AG04450 (cell line): ENCODE data around the gene ST3GAL3. TPM values are rescaled to one million over a fixed set of nuclear protein-coding genes. Genes with fewer than 3 reads are reported as not detected.

Experiments
- CTCF ChIA-PET: fragments of 300-600, 350-600 bp; formaldehyde crosslinking; extraction: SDS; loops from one replicate; lab custom pipeline; 2022; ENCODE audit warnings: antibody characterized with exemption, inconsistent platforms; lab: Charles Lee
- POLR2A ChIA-PET: fragments of 350-600 bp; formaldehyde crosslinking; extraction: SDS; loops from one replicate; lab custom pipeline; 2021; ENCODE audit warnings: antibody characterized with exemption, inconsistent platforms; lab: Yijun Ruan, JAX
- DNase-seq: peaks from one replicate; pipeline ENCODE4 v3.0.0-alpha.2; 2011; ENCODE audit warnings: low read depth, low spot score
- H3K27ac ChIP-seq: one replicate; pipeline ENCODE4 v1.5.1; 2012; ENCODE audit warnings: low read depth, low read length, control low read depth
- H3K27me3 ChIP-seq: one replicate; pipeline ENCODE4 v1.6.0; 2012; ENCODE audit warnings: low read length; ENCODE audit not compliant: control insufficient read depth, insufficient read depth
- H3K4me3 ChIP-seq: 2 replicates; pipeline ENCODE4 v1.5.1; 2011; ENCODE audit warnings: mild to moderate bottlenecking, low read depth, low read length, control low read depth
- H3K9me3 ChIP-seq: 2 replicates; pipeline ENCODE4 v1.5.1; 2012; ENCODE audit warnings: low read length; ENCODE audit not compliant: control insufficient read depth, insufficient read depth
- CTCF ChIP-seq: IDR thresholded peaks from 2 replicates; pipeline ENCODE4 v1.5.1; 2011; ENCODE audit warnings: low read depth, low read length, control low read depth, inconsistent platforms
- polyA plus RNA-seq: library from polyadenylated mRNA; depleted of rRNA; stranded (reverse); fragments of >200 nt; gene quantifications from 2 replicates; pipeline ENCODE4 v1.2.3, GENCODE V29; 2011

The ST3GAL3 gene
- polyA plus RNA-seq, 1 experiment = 11.5 TPM

GRCh38 chr1:43834280-43835081, 127.1 kb downstream of the ST3GAL3 start:
- TF ChIP-seq CTCF = no peak
- no peaks in the 10 kb centered on the region for H3K9me3 ChIP-seq
- ChIA-PET POLR2A (no interaction called here), CTCF (no interaction called here)
- no peak overlapping the region for H3K4me3 ChIP-seq
- H3K27me3 ChIP-seq = no peaks in the 10 kb centered on the region
- no peak for DNase-seq
- H3K27ac ChIP-seq = no peak overlapping the region

- Histone ChIP-seq H3K27me3 (no peaks in the 10 kb centered on the region), H3K4me3 (no peak overlapping the region), H3K9me3 (no peaks in the 10 kb centered on the region), H3K27ac (no peak overlapping the region)
- DNase-seq = peak; percentile 48
- POLR2A ChIA-PET = no interaction called here
- TF ChIP-seq CTCF = no peak
- CTCF ChIA-PET = interaction anchor here (1.1 kb wide), 1 partner anchor 21 kb away, joined by 5 read pairs; no protein-coding TSS in a partner anchor
These were observed 128.0 kb downstream of the ST3GAL3 start for GRCh38 chr1:43835082-43836021.

GRCh38 chr1:43836267-43836951, 129.1 kb downstream of the ST3GAL3 start:
- POLR2A ChIA-PET = no interaction called here
- TF ChIP-seq CTCF = no peak
- no peak for DNase-seq
- Histone ChIP-seq H3K27ac (no peak overlapping the region), H3K9me3 (peaks cover 4% of the 10 kb centered on the region; the same call in 1 of the 2 replicates), H3K27me3 (no peaks in the 10 kb centered on the region), H3K4me3 (no peak overlapping the region)
- CTCF ChIA-PET = interaction anchor here (1.1 kb wide), 1 partner anchor 20 kb away, joined by 5 read pairs; no protein-coding TSS in a partner anchor

- CTCF ChIA-PET = interaction anchor here (0.6 kb wide), 1 partner anchor 165 kb away, joined by 3 read pairs; no protein-coding TSS in a partner anchor
- H3K27me3 ChIP-seq = no peaks in the 10 kb centered on the region
- POLR2A ChIA-PET = no interaction called here
- H3K9me3 ChIP-seq = peaks cover 4% of the 10 kb centered on the region; the same call in 1 of the 2 replicates
- H3K4me3 ChIP-seq = no peak overlapping the region
- no peak overlapping the region for H3K27ac ChIP-seq
- no peak for TF ChIP-seq CTCF
- no peak for DNase-seq
These were observed 131.7 kb downstream of the ST3GAL3 start for GRCh38 chr1:43839056-43839455.
